Astrocyte of the spinal cord (primary cell): ENCODE data around the gene RAB31.

Experiments used
- DNase-seq: peaks from one replicate; pipeline ENCODE4 v3.0.0; 2011; ENCODE audit warnings: low read depth, low spot score
- H3K4me3 ChIP-seq: 2 replicates; pipeline ENCODE4 v1.5.1; 2011; ENCODE audit warnings: low read depth, mild to moderate bottlenecking, low read length, moderate library complexity
- in situ Hi-C: cut with HindIII; loops from 2 replicates; pipeline ENCODE4 v1.10.0; 2017; ENCODE audit warnings: low sequenced_read_pairs
- TF ChIP-seq, protein P1 (sequence below): IDR thresholded peaks from 2 replicates; pipeline ENCODE4 v1.5.1; 2012; ENCODE audit warnings: low read depth, mild to moderate bottlenecking, low read length, inconsistent platforms

RAB31 gene

DNA sequence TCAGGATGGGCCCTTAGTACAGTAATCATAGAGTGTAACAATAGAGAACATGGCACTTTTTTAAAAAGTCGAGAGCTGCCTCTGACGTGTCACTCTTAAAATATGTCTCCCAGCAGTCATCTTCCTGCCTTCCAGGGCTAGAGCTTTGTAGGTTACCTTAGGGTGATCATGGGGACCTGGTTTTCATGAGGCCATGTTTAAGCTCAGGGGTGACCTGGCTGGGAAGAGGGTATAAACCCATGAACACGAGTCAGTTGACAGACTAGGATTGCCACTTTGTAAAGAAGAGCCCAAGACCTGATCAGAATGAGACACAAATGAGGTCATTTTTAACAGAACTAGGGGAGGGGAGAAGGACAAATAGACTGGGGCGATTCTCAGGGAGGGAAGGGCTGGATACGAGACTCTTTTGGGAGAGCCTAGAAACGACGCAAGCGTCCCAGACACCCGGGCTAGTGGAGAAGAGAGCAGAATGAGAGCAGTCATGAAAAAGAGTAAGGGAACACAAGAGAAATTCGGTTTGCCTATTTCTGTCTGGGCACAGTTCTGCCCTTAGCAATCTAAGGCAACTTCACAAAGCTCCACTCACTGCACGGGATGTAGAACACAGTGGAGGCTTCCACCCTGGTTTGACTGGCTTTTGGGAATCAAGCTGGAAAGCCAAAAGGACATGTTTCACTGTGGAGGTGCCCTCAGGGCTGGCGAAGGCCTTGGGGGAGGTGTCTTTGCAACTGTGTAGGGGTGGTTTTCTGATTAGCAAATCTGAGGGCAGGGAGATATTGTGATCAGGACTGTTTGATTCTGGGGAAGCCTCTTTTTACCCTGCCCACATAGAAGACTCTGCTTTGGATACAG, 1.8 kb upstream of the RAB31 start:
- in situ Hi-C loops, result no loop called here
- H3K4me3 ChIP-seq, result no peak overlapping the region
- TF ChIP-seq, protein P1, sequence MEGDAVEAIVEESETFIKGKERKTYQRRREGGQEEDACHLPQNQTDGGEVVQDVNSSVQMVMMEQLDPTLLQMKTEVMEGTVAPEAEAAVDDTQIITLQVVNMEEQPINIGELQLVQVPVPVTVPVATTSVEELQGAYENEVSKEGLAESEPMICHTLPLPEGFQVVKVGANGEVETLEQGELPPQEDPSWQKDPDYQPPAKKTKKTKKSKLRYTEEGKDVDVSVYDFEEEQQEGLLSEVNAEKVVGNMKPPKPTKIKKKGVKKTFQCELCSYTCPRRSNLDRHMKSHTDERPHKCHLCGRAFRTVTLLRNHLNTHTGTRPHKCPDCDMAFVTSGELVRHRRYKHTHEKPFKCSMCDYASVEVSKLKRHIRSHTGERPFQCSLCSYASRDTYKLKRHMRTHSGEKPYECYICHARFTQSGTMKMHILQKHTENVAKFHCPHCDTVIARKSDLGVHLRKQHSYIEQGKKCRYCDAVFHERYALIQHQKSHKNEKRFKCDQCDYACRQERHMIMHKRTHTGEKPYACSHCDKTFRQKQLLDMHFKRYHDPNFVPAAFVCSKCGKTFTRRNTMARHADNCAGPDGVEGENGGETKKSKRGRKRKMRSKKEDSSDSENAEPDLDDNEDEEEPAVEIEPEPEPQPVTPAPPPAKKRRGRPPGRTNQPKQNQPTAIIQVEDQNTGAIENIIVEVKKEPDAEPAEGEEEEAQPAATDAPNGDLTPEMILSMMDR, result no peak
- DNase-seq, result no peak

DNA sequence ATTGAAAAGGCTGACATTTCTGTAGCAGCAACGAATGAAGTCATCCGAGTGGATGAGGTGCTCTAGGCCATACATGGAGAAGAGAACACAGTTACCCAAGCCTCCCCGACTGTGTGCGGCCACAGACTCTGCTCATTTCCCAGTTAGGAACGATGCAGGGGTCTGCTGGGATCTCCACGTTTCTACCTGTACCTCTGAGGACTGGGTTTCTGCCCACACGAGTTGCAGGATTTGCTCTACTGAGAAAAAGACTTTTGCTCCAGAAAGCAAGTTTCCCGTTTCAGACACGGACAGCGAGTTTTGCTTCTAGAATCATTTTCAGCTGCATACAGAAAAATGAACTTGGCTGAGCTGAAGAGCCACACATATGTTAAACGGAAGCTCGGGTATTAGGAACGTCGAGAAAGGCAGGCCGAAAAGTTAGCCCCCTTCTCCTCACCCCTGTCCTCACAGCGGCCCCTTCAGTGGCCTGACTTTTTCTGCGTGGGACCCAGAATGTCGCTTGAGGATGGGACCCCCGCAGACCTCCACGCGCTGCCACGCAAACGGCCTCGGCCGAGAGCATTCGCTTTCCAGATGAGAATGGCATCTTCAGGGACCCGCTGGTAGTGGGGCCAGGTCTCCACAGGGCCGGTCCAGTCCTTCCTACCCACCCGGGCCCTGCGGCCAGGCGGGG, 582 bp upstream of the RAB31 start:
- peak overlapping the region; percentile 45 for H3K4me3 ChIP-seq
- in situ Hi-C loops, result no loop called here
- TF ChIP-seq, protein P1, result no peak
- peak; percentile 55 for DNase-seq

- DNase-seq, result no peak
- H3K4me3 ChIP-seq, result peak overlapping the region; percentile 78
- TF ChIP-seq, protein P1, result no peak
- in situ Hi-C loops, result no loop called here
These were observed 568 bp downstream of the RAB31 start for GRCh38 chr18:9708434-9709303.

DNA sequence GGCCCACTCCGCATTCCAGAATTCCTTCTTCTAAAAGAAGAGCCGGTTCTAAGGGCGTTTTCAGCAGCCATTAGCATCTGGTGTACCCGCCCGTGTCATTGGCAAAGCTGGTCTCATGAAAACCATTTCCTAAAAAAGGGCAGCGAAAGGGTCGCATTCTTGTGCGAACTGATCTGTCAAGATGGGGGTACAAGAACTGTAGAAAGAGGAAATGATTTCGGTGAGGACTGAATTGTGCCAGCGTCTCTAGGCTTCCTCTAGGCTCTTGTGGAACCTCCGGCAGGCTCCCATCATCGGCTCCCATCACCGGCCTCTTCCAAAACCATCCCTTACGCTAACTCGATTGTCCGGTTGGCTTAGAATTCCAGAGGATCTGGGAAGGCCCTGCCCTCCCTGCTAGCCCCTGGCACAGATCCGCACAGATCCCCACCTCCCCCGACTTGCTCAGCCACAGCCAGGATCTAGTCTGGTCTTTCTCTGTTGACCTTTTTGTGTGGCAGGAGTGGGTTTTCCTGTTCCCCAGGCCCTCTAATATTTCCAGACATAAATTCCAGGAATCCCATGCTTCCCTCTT, 1.3 kb downstream of the RAB31 start:
- TF ChIP-seq, protein P1, result no peak
- in situ Hi-C loops, result no loop called here
- DNase-seq, result no peak

DNA sequence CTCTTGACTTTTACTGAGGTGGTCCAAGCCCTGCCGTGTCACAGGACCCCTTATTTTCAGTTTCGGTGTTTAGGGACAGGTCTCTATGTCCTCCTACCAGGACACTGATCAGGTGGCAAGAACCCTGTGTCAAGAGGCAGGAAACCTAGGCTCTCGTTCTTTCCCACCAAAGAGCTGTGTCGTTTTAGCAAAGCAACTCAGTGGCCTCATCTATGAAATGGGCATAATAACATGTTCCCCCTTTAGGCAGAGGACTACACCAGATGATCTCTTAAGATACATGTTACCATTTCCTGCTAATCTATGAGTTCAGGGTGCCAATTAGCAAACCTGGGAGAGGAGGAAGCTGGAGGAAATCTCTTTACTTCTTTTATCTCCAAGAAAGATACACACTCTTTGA, 1.9 kb downstream of the RAB31 start:
- H3K4me3 ChIP-seq, result peak overlapping the region; percentile 78
- no peak for DNase-seq
- TF ChIP-seq, protein P1, result no peak
- in situ Hi-C loops, result no loop called here

More for the DNA sequence above, 1.3 kb downstream of the RAB31 start:
- H3K4me3 ChIP-seq, result peak overlapping the region; percentile 78
